Left lung (tissue), 10 donors: ENCODE results near the gene MIER2. TPM values are rescaled to one million over a fixed set of nuclear protein-coding genes. Genes with fewer than 3 reads are reported as not detected.

ENCODE experiments used
- ATAC-seq: fragments of 200-7000 bp; cut with Tn5 transposase; one replicate; pipeline ENCODE4 v1.9.1; 2020; ENCODE audit warnings: moderate library complexity
- DNase-seq, 4 donors: peaks; one replicate each; pipeline ENCODE4 v3.0.0-alpha.2; 2013 to 2020
- H3K27ac ChIP-seq, 2 donors: fragments of 200-600 bp; sonication (generic) in 1 of 2; one replicate each; pipeline versions ENCODE4 v1.5.0 to v1.8.0; 2020 to 2021
- H3K27me3 ChIP-seq, 2 donors: fragments of 200-600 bp; sonication (generic) in 1 of 2; one replicate each; pipeline versions ENCODE4 v1.5.0 to v1.8.0; 2020 to 2021
- H3K36me3 ChIP-seq, 2 donors: fragments of 200-600 bp; sonication (generic) in 1 of 2; one replicate each; pipeline versions ENCODE4 v1.5.0 to v1.8.0; 2020 to 2021
- H3K4me1 ChIP-seq, 2 donors: fragments of 200-600 bp; one replicate each; pipeline ENCODE4 v1.8.0; 2021
- H3K4me3 ChIP-seq, 2 donors: fragments of 200-600 bp; sonication (generic) in 1 of 2; one replicate each; pipeline versions ENCODE4 v1.5.0 to v1.8.0; 2020 to 2021; ENCODE audit warnings: mild to moderate bottlenecking in 1 of 2
- H3K9me3 ChIP-seq, 2 donors: fragments of 200-600 bp; sonication (generic) in 1 of 2; one replicate each; pipeline versions ENCODE4 v1.5.0 to v1.8.0; 2020 to 2021
- CTCF ChIP-seq, 2 donors: fragments of 200-600 bp; sonication (generic) in 1 of 2; IDR thresholded peaks; one replicate each; pipeline versions ENCODE4 v1.5.0 to v1.8.0; 2021; ENCODE audit warnings: antibody characterized with exemption in 2 of 2
- intact Hi-C, 2 donors: fragments of 100-400 bp; cut with DNase I; formaldehyde crosslinking; loops; one replicate each; pipeline versions ENCODE4 v1.11.2 to v1.14.2; 2022
- polyA plus RNA-seq, 6 donors: library from polyadenylated mRNA; unstranded; fragments of 120-200 nt; gene quantifications; one replicate each; pipeline ENCODE4 v1.2.1, GENCODE V29; 2013; ENCODE audit not compliant: insufficient read length in 6 of 6
- total RNA-seq, 2 donors: library from RNA; stranded (reverse); fragmentation: NEBNext Ultra II Directional; extraction: Animal tissue kit (Norgen Biotek cat#: 25700); gene quantifications; one replicate each; pipeline ENCODE4 v1.2.1, GENCODE V29; 2021
- donor health status: DM: no; HTN: yes; CAD: no.
- donor health status: DM: no; HTN: no; CAD: no.

Gene MIER2
- total and polyA plus RNA-seq, 8 donors = 20.3 to 41.6 (median 26.8) TPM

GRCh38 chr19:322616-323015, 22.0 kb downstream of the MIER2 start:
- Histone ChIP-seq H3K27me3 (no peaks in the 10 kb centered on the region), H3K9me3 (peaks cover 0 to 3% of the 10 kb centered on the region in 2 donors), H3K27ac (no peak overlapping the region), H3K36me3 (peaks cover 0 to 79% of the 10 kb centered on the region in 2 donors), H3K4me3 (no peak overlapping the region), H3K4me1 (no peaks in the 10 kb centered on the region)
- DNase-seq (no peak), ATAC-seq (no peak)
- TF ChIP-seq CTCF (IDR thresholded peaks at IDR 0.05) = no peak
- intact Hi-C loops = no loop called here

- Histone ChIP-seq H3K27ac (no peak overlapping the region), H3K9me3 (peaks cover 0 to 3% of the 10 kb centered on the region in 2 donors), H3K27me3 (no peaks in the 10 kb centered on the region), H3K4me3 (no peak overlapping the region), H3K36me3 (peaks cover 0 to 77% of the 10 kb centered on the region in 2 donors), H3K4me1 (peaks cover 0 to 14% of the 10 kb centered on the region in 2 donors)
- no peak for TF ChIP-seq CTCF (IDR thresholded peaks at IDR 0.05)
- intact Hi-C loops = no loop called here
- ATAC-seq (no peak), DNase-seq (no peak)
Observed at GRCh38 chr19:318509-318774, 26.2 kb downstream of the MIER2 start.

- TF ChIP-seq CTCF (IDR thresholded peaks at IDR 0.05) = no peak
- DNase-seq (no peak), ATAC-seq (no peak)
- intact Hi-C loops = no loop called here
- no peak overlapping the region for H3K27ac ChIP-seq
- no peak overlapping the region for H3K4me3 ChIP-seq
- H3K4me1 ChIP-seq = peaks cover 0 to 15% of the 10 kb centered on the region in 2 donors
- H3K36me3 ChIP-seq = peaks cover 0 to 77% of the 10 kb centered on the region in 2 donors
- H3K27me3 ChIP-seq = no peaks in the 10 kb centered on the region
- H3K9me3 ChIP-seq = peaks cover 0 to 3% of the 10 kb centered on the region in 2 donors
Observed at GRCh38 chr19:317710-318508, 26.7 kb downstream of the MIER2 start.

GRCh38 chr19:315811-316210, 28.8 kb downstream of the MIER2 start:
- ATAC-seq (no peak), DNase-seq (no peak)
- no peak overlapping the region for H3K4me3 ChIP-seq
- H3K27ac ChIP-seq = peak overlapping the region in 1 of 2 donors; percentile 57
- intact Hi-C loops = no loop called here
- H3K36me3 ChIP-seq = peaks cover 0 to 71% of the 10 kb centered on the region in 2 donors
- TF ChIP-seq CTCF (IDR thresholded peaks at IDR 0.05) = no peak
- peaks cover 0 to 15% of the 10 kb centered on the region in 2 donors for H3K4me1 ChIP-seq
- no peaks in the 10 kb centered on the region for H3K27me3 ChIP-seq
- H3K9me3 ChIP-seq = peaks cover 0 to 3% of the 10 kb centered on the region in 2 donors

- Histone ChIP-seq H3K4me1 (peaks cover 0 to 15% of the 10 kb centered on the region in 2 donors), H3K36me3 (peaks cover 0 to 64% of the 10 kb centered on the region in 2 donors), H3K27ac (peak overlapping the region in 1 of 2 donors; percentile 57), H3K9me3 (peaks cover 0 to 3% of the 10 kb centered on the region in 2 donors), H3K4me3 (no peak overlapping the region), H3K27me3 (no peaks in the 10 kb centered on the region)
- intact Hi-C loops = no loop called here
- peak in 1 of 4 donors; percentile 58 for DNase-seq
- no peak for TF ChIP-seq CTCF (IDR thresholded peaks at IDR 0.05)
- ATAC-seq = no peak
Observed at GRCh38 chr19:313988-314815, 30.4 kb downstream of the MIER2 start.
